Neuron (in vitro differentiated cells): Measurements from ENCODE around the gene STK4.

Experiments used
- H2AFZ ChIP-seq: one replicate; pipeline ENCODE4 v1.6.1; 2013; ENCODE audit warnings: low read depth, mild to moderate bottlenecking, inconsistent platforms, low read length, moderate library complexity
- H3K27me3 ChIP-seq: one replicate; pipeline ENCODE4 v1.6.1; 2013; ENCODE audit warnings: low read length; ENCODE audit not compliant: insufficient read depth
- H3K36me3 ChIP-seq: one replicate; pipeline ENCODE4 v1.6.1; 2013; ENCODE audit warnings: low read length; ENCODE audit not compliant: insufficient read depth
- H3K4me1 ChIP-seq: one replicate; pipeline ENCODE4 v1.6.1; 2013; ENCODE audit warnings: low read length; ENCODE audit not compliant: insufficient read depth
- H3K4me3 ChIP-seq: 2 replicates; pipeline ENCODE4 v1.5.1; 2013; ENCODE audit warnings: mild to moderate bottlenecking, low read length, moderate library complexity
- H3K9me3 ChIP-seq: one replicate; pipeline ENCODE4 v1.6.1; 2013; ENCODE audit warnings: low read length

Gene STK4

DNA sequence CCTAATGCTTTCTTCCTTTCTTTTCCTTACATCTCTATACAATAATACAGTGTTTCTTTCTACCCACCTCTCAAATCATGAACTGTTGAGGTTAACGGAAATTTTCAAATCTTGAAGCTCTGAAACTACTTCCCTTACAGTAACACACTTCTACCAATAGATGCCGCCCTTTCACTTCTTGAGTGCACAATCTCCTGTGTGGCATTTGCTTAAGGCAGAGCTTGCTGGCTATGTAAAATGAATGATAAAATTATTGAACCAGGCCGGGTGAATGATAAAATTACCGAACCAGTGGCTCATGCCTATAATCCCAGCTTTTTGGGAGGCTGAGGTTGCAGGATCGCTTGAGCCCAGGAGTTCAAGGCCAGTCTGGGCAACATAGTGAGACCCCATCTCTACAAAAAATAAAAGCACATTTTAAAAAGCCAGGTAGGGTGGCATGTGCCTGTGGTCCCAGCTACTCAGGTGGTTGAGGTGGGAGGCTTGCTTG is 77.8 kb downstream of the STK4 start:
- no peak overlapping the region for H3K4me3 ChIP-seq
- no peaks in the 10 kb centered on the region for H3K36me3 ChIP-seq
- H3K27me3 ChIP-seq: no peaks in the 10 kb centered on the region
- H2AFZ ChIP-seq: no peak overlapping the region
- peaks cover 5% of the 10 kb centered on the region for H3K4me1 ChIP-seq
- H3K9me3 ChIP-seq: no peaks in the 10 kb centered on the region

DNA sequence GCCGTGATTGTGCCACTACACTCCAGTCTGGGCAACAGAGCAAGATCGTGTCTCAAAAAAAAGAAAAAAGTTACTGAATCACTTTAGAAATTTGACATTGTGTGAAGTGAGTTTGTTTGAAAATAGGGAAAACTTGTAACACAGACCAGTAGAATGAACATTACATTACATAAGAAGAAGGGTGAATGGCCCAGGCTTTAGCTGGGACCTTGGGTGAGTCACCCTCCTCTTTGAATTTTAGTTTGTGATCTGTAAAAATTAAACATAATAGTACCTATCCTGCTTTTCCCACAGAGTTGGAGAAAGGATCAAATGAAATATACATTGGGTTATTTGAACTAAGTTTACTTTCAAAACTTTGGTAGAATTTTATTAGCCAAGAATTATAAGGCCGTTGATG is 78.3 kb downstream of the STK4 start:
- H3K9me3 ChIP-seq: no peaks in the 10 kb centered on the region
- H3K4me1 ChIP-seq: peaks cover 5% of the 10 kb centered on the region
- H2AFZ ChIP-seq: no peak overlapping the region
- H3K4me3 ChIP-seq: no peak overlapping the region
- H3K27me3 ChIP-seq: no peaks in the 10 kb centered on the region
- no peaks in the 10 kb centered on the region for H3K36me3 ChIP-seq

DNA sequence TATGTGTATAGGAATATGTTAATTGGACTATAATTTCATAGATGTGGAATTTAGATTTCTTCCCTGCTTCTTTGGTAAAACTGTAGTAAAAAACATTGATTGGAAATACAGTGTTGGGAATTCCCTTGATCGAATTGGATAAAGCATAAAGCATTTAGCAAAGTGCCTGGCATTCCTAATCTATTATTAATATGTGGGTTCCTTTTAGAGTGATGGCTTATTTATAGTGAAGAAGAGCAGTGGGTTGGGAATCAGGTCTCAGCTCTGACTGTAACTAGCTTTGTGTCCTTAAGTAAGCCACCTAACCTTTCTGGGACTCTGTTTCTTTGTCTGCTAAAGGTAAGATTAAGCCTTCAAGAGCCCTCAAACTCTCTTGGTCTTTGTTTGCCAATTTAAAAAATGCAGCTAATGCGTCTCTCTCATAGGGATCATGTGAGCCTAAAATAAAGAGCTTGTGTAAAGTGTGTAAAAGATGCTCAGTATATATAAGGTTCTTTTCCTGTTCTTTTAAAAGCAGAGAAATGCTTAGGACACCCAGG is 81.3 kb downstream of the STK4 start:
- Histone ChIP-seq H3K36me3 (no peaks in the 10 kb centered on the region), H3K4me3 (no peak overlapping the region), H3K27me3 (no peaks in the 10 kb centered on the region), H3K4me1 (peaks cover 15% of the 10 kb centered on the region), H2AFZ (no peak overlapping the region), H3K9me3 (no peaks in the 10 kb centered on the region)

DNA sequence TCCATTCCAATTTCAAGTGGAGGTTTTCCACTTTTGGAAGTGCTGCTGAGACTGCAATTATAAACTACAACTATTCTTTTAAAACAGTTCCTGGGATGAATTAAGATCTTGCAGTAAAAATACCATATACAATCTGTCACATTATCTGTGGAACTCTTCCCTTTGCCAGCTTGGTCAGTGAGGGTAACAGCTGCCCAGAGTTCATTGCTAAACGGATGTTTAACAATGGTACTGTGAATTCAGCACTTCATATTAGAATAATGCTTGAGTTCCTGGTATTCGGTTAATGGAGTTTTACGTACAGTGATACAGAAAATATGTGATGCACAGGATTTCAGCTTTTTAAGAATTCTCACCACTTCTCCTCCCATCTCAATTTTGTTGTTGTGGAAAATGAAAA is 83.1 kb downstream of the STK4 start:
- Histone ChIP-seq H3K9me3 (no peaks in the 10 kb centered on the region), H3K4me3 (no peak overlapping the region), H3K27me3 (no peaks in the 10 kb centered on the region), H2AFZ (no peak overlapping the region), H3K36me3 (no peaks in the 10 kb centered on the region), H3K4me1 (peaks cover 27% of the 10 kb centered on the region)

DNA sequence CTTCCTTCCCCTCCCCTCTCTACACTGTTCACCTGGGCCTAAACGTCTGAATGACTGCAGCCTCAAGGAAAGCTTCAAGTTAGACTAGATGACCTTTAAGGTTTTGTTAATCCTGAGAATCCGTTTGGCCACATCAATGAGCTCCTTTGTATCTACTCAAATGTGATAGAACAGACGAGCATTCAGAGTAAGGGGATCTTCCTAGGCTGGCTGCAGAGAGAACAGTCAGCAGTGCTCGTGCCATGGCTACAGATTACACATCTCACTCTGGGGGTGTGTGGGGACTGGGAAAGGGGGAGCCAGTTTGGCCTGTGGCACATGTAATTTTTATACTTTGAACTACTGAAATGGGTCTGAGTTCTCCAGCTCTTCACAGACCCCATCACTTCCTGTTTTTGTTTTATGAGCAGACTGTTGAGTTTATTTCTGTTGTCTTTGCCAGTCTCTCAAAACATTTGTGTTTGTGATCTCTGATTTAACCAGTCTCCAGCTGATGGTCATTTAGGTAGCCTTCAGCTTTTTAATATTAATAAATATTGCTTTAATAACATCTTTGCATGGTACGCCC is 83.7 kb downstream of the STK4 start:
- Histone ChIP-seq H3K4me3 (no peak overlapping the region), H3K4me1 (peaks cover 27% of the 10 kb centered on the region), H3K36me3 (no peaks in the 10 kb centered on the region), H2AFZ (no peak overlapping the region), H3K9me3 (no peaks in the 10 kb centered on the region), H3K27me3 (no peaks in the 10 kb centered on the region)

DNA sequence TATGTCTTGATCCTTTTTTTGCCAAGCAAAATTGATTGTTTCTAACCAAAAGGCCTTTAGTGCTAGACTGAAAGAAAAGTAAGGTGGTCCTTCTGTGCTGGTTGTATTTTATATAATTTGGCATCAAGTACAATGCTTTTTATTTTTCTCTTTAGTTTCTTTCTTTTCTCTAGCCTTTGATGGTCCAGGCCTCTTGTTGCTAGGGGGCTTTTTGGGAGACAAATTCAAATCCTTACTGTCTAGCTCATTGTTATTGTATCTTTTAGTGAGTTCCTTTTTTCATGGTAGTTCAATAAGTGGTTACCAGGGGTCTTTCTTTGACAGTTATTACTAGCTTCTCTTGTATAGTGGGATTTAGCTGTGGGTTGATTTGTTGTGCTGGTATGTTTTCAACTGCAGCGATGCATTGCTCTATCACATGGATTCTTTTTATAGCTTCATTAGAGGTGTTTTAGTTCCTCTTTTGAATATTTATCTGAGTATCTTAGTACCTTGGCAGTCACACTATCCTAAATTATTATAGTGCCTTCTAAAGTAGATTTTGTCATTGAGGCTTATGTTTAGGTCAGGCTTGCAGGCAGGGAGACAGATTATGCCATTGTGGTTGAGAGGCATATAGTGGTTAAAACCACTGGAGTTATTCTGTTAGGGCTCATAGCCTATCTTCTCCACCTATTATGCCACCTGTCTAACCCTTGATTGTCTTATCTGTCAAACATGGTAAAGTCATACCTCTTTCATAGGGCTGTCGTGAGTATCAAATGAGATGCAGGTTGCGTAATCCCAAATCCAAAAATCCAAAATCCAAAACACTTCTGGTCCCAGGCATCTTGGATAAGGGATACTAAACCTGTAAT is 85.1 kb downstream of the STK4 start:
- peaks cover 27% of the 10 kb centered on the region for H3K4me1 ChIP-seq
- H3K36me3 ChIP-seq: no peaks in the 10 kb centered on the region
- no peak overlapping the region for H2AFZ ChIP-seq
- H3K9me3 ChIP-seq: no peaks in the 10 kb centered on the region
- no peak overlapping the region for H3K4me3 ChIP-seq
- no peaks in the 10 kb centered on the region for H3K27me3 ChIP-seq

DNA sequence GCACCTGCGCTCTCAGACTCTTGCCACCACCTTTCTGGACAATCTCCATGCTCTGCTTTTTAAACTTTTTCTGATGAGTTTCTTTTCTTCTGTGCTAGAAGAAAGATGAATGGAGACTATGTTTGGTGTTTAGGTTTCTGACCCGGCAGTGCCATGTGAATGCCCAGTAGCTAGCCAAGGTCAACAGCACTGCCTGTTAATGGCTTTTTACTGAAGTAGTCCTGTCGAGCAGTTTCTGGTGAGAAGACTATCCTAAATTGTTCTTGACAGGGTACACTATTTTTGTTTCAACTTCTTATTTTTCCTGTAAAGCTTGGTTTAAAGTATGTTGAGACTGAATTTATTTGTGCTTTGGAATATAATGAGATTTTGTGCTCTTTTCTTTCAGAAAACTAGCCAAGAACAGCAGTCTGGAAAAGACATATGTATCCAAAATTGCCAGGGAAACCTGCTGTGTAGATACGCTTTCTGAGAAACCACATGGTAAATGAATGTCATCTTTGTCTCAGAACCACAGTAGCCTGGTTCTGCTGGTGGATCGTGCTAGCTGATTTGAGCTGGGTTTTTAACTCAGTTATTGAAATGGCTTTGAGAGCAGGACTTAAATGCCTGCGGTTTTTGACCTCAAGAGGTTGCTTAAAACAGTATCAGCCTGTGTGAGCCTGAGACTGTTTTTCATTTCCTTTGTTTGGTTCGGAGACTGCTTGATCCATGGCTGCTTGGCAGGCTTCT is 86.6 kb downstream of the STK4 start:
- Histone ChIP-seq H3K27me3 (no peaks in the 10 kb centered on the region), H3K9me3 (no peaks in the 10 kb centered on the region), H3K36me3 (peaks cover 10% of the 10 kb centered on the region), H2AFZ (no peak overlapping the region), H3K4me3 (no peak overlapping the region), H3K4me1 (peaks cover 27% of the 10 kb centered on the region)

DNA sequence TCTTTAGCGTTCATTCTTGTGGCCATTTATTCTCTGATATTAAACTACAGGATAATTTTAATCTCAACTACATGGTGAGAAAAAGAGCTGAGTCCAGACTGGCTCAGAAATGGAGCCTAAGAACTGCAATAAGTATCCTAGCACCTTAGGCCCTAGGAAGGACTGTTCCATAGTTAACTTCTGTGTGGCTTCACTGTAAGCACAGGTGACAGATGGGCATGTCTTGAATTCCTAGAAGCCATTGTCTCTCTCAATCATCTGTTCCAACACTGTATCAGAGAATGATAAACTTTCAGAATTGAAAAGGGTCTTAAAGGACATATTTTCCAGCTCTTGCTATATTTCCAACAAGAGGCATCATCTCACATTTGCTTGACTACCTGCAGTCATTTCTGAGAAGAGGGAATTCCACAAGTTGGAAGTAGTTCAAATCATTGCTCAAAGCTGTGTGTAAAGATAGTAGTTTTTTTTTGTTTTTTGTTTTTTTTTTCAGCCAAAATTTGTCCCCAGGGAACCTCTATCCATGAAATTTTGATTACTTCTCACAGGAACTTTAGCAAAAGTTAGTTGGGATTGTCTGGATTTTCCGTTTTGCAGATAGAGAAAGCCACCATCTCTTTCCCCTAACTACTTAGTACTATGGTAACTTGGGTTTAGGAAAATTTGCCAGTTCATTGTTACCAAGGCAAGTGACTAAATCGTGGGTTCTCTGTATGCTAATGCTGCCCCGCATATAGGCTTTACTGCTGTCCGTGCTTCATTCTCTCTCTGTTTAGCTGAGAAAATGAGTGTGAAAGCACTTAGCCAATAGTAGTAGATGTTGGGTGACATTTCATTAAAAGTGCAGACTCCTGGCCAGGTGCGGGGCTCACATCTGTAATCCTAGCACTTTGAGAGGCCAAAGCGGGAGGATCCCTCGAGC is 87.4 kb downstream of the STK4 start:
- no peaks in the 10 kb centered on the region for H3K9me3 ChIP-seq
- no peak overlapping the region for H3K4me3 ChIP-seq
- no peak overlapping the region for H2AFZ ChIP-seq
- peaks cover 10% of the 10 kb centered on the region for H3K36me3 ChIP-seq
- peaks cover 35% of the 10 kb centered on the region for H3K4me1 ChIP-seq
- H3K27me3 ChIP-seq: no peaks in the 10 kb centered on the region

DNA sequence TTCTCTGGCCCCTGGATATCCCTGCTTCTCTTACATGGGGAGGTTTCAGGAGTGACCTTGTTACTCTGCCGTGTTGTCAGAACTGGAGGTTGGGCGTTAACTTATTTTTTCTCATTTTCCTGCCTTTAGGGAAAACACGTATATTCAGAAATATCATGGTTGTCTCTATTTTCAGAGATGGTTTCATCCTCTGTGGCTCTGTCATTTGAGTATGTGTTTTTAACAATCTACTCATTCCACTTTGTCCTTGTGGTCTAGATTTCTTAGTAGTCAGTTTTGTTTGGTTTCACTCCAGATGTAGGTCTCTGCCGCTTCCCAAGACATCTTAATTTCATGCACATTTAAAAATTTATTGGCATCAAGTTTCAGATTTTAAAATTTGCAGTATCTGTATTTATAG is 88.7 kb downstream of the STK4 start:
- Histone ChIP-seq H3K27me3 (no peaks in the 10 kb centered on the region), H3K36me3 (peaks cover 10% of the 10 kb centered on the region), H3K4me1 (peaks cover 32% of the 10 kb centered on the region), H3K4me3 (no peak overlapping the region), H3K9me3 (no peaks in the 10 kb centered on the region), H2AFZ (no peak overlapping the region)

DNA sequence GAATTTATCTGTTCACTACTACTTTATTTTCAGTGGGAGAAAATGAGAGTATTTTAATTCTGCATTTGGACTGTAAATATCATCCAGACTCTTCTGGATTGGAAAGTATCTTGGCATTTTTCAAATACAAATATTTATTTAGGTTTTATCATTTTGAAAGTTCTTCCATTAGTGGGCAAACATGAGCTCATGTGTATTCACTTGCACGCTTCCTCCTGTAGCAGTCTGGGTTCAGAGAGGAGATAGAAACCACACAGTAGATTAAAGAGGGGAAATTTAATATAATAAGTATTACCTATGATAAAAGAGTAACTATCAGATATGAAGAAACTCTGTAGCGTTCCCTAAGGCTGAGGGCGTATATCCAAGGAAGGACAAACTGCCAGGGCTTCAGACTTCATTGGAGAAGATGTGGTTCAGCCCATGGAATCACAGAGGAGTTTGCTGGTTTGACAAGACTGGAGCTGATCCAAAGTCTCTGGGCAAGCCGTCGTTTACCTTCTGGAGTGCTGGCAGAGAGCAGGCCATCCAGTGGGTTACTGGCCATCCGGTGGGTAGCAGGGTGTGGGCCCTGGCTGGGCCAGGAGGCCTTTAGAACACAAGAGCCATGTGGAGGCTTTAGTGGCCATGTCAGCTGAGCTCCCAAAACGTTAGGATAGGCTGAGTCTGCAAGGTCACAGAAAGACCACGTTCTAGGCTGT is 90.3 kb downstream of the STK4 start:
- Histone ChIP-seq H3K36me3 (peaks cover 10% of the 10 kb centered on the region), H3K4me3 (no peak overlapping the region), H3K27me3 (no peaks in the 10 kb centered on the region), H3K4me1 (peaks cover 26% of the 10 kb centered on the region), H3K9me3 (no peaks in the 10 kb centered on the region), H2AFZ (no peak overlapping the region)

DNA sequence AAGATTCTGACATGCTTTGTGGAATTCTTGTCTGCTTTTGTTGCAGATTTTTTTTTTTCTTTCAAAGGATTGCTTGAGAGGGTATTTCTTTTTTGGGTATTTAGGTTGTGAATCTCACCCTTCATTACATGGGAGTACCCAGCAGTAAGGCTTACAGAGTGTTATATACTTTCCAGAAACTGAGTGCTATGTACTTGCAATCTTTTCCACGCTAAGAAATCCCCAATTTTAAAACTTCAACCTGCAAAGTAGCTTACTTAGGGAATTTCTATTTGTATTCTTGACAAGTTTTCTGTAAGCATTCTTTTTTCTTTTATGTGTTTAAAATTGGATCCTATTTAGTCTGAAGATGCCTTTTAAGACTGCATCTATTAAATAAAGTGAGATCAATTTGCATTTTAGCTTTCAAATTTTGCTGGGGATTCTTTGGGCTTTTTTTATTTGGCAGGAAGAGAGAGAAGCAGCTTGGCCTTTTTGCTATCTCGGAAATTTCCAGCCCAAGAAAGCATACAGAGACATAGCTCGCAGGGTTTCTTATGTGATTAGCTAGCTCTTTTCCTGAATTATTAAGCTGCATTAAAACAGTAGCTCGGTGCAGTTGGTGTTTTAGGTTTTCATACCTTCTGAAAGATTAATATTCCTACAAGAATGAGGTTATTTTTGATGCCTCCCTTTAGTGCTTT is 92.0 kb downstream of the STK4 start:
- Histone ChIP-seq H3K4me1 (peaks cover 14% of the 10 kb centered on the region), H3K27me3 (no peaks in the 10 kb centered on the region), H3K4me3 (no peak overlapping the region), H2AFZ (no peak overlapping the region), H3K9me3 (no peaks in the 10 kb centered on the region), H3K36me3 (peaks cover 11% of the 10 kb centered on the region)
